HG02759 (cell line): ENCODE measurements around the gene A4GNT.
"Not testable (repeated sequence)": the region's sequence is repeated elsewhere in the genome, so short reads cannot be mapped to it uniquely, and the experiment has no call there.

Source experiments
- ATAC-seq: cut with Tn5 transposase; IDR thresholded peaks from one replicate; pipeline ENCODE4 v1.9.1; 2021; ENCODE audit warnings: mild to moderate bottlenecking, moderate library complexity; ENCODE audit not compliant: unreplicated experiment

Gene A4GNT

DNA sequence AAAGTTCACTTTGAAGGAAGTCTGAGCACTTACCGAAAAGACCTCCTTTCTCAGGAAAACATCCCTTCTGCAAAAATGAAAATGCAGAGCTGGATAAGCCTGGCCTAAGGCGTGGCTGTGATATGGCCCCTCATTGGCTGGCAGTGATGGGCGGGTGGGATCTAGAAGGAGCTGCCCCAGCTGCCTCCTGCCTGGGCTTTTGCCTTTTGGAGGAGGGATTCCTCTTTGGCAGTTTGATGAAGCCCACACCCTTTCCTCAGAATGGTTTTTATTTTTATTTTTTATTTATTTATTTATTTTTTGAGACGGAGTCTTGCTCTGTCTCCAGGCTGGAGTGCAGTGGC is 12.8 kb downstream of the A4GNT start:
- no peak for ATAC-seq

DNA sequence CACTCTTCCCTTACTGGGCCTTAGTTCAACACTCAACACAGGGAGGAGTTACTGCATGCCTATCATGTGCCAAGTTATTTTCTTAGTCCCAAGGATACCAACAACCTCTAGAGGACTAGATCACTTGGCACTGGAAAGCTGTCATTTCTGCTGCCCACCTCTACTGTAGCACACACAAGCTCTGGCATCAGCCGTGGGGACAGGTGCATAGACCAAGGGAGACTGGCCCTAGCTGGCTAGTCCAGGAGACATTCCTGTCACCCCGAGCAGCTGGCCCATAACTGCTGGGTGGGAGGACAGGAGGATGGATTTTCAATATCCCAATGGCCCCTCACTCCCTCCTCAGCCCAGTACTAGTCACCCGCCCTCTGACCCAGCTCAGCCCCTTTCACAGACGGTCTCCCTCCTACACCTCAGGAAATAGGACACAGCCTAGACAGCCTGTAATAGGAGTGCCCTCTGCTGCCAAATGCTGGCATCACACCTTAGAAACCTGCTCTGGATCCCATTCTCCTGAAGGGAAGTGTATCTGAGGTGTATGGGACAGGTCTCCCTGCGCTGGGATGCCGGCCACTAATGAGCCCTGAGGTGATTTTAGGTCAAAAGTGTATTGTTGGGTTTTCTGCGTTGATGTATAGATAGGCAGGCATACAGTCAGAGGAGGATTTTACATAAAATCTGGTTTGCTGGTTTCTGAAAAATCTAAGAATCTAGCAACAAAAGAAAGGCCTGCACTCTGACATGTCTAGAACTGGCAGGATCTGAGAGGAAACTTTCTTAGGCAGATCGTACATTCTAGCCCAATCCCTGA is 13.4 kb downstream of the A4GNT start:
- peak; percentile 69 for ATAC-seq

DNA sequence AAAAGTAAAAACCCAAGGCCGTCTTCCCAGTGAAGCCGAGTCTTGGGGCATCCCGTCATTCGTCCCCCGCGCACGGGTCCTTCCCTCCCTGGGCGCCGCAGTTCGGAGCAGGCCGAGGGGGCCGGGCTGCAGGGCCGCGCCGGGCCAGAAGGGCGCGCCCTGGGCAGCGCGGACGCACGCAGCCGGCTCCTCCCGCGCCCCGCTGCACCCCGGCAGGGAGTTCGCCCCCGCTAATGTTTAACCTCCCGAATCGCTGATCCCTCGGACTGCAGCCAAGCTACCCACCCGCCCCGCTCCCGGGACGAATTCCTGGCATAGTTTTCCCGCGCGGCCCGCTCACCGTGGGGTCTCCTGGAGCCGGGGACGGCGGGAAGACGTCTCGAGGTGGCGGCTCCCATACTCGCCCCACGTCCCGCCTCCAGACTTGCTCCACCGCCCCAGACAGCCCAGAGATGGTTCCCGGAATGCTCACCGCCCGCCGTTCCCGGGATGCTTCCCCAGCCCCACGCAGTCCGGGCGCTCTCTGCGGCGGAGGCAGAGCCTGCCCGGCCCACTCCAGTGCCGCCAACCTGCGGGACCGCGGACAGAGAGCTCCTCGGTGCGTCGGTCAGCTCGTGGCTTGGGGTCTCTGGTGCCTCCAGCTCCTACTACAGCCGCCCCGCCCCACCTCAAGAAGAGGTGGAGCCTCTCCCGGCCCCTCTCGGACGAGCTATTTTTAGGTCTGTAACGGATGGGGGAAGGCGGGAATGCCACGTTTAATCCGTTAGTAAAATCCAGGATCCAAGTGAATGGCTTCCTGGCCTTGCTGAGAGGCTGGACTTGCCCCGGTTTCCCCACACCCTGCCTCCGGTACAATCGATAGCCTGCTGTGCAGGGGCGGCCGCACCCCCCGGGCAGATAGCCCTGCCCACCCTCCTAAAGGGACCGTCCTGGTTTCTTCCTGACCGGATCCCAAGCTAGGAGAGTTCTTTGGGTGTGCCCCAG is 16.9 kb downstream of the A4GNT start, which contains the start of gene DZIP1L:
Gene DZIP1L, minus strand, starts transcription at position 621 of the 984 bp plus-strand sequence. CDS start 11,637 bp downstream, outside the sequence.
- peak; percentile 93 for ATAC-seq

DNA sequence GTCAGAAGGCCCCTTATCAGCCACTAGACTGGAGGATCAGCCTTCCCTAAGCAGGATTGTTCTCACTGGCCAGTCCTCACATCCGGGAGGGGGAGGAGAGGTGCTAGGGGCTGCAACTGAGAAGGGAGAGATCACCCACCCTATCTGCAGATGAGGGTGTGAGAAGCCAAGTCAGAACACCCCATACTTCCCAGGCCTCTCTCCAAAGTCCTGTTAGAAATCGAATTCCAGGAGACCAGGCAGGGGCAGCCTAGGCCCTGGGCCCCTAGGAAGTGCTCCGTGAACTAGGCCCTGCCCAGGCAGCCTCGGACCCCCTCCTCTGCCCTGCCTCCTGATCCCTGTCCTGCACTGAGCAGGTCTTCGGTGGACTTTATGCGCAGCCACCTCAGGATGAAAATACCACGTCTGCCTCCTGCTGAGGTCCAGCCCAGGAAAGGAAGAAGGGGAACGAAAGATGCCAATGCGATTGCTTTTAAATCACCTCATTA is 17.7 kb downstream of the A4GNT start:
- ATAC-seq = no peak

DNA sequence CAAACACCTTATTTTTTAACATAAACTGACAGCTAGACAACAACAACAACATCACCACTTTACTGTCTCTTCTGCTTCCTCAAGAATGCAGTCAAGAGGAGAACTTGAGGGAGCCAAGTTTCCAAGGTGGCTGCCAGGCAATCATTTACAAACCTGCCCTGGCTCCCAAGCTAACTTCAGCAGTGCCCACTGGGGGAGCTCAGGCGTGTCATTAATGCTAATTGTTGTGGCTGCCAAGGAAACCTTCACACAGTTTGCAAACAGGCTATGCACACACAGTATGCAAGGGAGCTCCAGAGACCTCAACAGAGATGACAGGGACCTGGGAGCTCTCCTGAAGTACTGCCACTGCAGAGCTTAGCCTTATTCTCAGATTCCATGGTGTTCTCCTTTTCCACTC is 18.9 kb downstream of the A4GNT start:
- no peak for ATAC-seq

DNA sequence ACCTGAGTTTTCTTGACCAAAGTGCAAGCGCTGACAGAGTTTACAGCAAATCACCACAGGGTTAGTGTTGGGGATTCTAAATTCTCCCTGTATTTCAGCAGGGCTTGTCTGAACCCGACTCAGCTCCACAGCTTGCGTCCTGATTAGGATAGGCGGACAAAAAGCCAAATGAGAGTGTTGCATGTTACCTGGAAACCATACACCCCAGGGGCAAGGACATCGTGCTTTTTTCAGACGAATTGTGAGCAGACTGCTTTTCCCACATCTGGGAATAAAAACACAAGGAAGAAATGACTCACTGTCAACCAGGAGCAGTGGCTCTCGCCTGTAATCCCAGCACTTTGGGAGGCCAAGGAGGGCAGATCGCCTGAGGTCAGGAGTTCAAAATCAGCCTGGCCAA is 19.8 kb downstream of the A4GNT start:
- no peak for ATAC-seq

DNA sequence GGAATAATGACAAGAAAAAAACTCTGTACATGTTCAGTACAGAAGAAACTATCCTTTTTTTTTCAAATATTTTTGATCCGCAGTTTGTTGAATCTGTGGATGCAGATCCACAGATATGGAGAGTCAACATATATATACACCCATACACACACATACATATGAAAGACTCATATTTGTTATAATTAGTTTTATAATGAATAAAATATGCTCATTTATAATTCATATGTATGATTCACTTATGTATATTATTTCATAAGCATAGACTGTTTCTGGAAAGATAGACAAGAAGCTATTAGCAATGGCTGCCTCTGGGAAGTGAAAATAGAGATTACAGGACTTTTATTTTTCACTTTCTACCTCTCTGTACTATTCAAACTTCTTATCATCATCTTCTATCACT is 26.6 kb downstream of the A4GNT start:
- no peak for ATAC-seq

DNA sequence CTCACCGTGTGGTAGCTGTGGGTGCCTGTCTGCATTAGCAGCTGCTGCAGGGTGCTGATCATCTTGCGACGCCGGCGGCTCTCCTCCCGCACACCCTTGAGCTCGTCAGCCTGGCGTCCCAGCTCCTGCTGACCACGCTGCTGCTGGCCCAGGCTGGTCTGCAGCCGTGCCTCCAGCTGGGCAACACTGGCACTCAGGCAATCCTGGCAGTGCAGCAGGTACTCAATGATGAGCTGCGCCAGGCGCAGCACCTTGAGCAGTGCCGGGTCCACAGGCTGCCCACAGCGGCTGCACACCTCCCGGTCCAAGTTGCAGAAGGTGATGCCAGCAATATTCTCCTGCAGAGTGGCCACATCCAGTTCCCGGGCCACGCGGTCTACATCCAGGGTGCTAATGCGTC is 28.7 kb downstream of the A4GNT start:
- ATAC-seq = no peak

DNA sequence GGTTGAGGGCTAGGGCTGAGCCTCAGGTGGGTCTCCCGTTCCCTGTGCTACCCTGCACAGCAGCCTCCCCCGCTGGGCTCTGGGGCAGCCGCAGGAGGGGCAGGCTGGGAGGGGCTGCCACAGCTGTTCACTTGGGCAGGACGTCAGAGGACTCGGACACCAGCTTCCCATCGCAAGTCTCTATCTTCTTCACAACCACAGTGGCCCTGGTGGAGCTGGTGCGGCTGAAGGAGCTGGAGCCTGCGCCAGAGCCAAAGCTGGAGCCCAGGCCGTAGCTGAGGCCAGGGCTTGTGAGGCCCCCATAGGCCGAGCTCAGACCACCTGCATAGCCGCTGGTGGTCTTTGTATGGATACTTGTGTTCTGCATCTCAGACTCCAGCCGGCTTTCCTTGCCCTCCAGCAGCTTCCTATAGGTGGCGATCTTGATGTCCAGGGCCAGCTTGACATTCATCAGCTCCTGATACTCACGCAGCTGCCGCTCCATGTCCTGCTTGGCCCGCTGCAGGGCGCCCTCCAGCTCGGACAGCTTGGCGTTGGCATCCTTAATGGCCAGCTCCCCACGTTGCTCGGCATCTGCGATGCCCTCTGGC is 30.7 kb downstream of the A4GNT start:
- ATAC-seq = not testable (repeated sequence)

DNA sequence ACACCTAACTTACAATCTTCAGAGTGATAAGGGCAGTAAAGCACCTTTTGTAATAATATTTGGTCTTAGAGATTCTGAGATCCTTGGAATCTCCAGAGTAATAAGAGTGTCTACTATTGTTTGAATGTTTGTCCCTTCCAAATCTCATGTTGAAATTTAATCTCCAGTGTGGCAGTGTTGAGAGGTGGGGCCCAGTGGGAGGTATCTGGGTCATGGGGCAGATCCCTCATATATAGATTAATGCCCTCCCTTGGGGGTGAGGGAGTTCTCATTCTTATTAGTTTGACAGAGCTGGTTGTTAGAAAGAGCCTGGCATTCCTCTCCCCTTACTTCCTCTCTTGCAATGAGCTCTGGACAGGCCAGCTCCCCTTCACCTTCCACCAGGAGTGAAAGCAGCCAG is 32.8 kb downstream of the A4GNT start:
- no peak for ATAC-seq

DNA sequence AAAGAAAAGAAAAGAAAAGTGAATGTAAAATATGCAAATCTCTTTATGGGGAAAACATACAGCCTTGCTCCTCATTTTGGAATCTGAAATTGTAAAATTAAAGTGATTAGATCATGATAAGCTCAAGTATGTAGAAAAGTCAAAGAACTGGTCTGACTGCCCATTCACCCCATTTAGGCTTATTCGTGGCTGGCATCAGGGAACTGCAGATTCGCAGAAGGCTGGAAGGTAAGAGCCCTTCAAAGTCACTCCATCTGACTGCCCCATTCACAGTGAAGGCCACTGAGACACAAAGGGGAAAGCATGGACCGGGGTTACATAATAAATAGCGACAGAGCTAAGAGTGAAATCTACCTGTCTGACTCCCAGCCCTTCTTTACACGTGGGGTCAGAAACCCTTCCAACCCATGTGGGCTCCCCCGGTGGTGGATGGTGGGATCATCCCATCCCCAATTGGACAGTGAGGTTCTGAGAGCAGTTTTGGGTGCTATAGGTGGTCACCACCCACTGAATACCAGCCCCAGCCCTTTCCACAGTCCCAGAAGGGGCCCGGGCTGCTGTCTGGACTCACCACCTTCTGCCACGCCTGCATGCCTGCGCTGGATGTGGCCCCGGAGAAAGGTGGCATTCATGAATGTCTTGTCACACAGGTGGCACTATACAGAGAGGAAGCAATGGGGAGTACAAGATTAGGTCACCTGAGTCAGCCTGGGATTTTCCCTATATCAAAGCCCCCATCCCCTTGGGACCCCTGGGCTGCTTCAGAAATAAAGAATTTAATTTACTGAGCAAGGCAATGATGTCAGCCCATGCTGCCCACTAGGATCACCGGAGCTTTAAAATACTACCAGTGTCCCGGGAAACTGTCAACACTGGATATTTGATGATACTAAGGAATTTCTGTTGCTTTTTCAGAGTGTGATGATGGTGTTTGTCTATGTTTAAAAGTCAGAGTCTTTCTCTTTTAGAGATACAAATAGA is 34.7 kb downstream of the A4GNT start:
- ATAC-seq = no peak

DNA sequence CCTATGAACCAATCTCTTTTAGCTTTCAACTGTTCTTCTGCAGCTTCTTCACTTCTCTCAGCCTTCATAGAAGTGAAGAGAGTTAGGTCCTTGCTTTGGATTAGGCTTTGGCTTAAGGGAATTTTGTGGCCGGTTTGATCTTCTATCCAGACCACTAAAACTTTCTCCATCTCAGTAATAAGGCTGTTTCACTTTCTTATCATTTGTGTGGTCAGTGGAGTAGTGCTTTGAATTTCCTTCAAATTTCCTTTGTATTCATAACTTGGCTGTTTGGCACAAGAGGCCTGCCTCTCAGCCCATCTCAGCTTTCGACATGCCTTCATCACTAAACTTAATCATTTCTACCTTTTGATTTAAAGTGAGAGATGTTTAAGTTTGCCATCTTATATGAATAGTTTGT is 38.5 kb downstream of the A4GNT start:
- no peak for ATAC-seq

DNA sequence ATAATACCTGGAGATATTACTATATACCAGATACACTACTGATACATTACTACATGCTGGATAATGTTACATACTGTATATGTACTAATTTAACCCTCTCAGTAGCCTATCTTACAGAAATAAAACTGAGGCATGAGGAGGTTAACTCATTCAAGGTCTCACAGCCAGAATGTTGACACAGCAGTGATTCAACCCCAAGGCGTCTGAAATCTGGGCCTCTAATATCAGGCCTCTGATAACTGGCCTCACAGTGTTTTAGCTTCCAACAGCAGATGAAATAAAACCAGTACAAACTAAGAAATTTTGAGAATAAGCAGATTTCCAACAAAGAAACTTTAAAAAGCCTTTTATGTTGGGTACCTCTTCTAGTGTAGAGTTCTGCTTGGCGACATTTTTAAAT is 40.2 kb downstream of the A4GNT start:
- ATAC-seq = no peak

DNA sequence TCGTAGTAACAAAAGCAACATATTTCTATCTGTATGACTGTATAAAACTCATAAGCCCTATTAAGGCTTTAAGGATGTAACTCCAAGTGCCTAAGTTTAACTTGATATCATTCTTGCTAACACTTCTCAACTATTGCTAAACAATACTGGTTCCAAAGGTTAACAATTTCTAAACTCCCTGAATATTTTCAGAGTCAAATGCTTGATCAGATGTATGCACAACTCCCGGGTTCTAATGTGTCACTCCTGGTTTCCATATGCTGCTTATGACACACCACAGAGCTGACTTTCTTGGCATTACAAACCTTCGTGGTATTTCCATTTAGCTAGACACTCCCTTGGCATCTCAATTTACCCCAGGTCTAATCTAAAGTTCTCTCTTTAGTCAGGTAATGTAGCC is 43.1 kb downstream of the A4GNT start:
- no peak for ATAC-seq

DNA sequence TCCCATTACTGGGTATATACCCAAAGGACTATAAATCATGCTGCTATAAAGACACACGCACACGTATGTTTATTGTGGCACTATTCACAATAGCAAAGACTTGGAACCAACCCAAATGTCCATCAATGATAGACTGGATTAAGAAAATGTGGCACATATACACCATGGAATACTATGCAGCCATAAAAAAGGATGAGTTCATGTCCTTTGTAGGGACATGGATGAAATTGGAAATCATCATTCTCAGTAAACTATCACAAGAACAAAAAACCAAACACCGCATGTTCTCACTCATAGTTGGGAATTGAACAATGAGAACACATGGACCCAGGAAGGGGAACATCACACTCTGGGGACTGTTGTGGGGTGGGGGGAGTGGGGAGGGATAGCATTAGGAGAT is 46.4 kb downstream of the A4GNT start:
- not testable (repeated sequence) for ATAC-seq

DNA sequence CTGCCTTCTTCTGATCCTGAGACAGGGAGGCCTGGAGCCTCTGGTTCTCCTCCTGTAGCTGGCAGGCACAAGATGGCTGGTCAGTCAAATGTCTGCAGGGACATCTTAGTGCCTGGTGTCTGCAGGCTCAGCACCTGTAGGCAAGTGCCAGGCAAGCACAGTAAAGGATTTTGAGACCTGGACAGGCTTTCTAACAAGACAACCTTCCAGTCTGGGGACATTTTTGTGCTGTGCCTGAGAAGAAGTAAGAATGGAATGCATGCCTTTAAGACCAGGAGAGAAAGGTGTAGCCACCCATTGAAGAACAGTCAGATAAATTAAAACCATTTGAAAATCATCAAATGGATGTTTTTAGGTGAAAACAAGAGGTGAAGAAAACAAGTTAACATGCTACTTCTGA is 48.0 kb downstream of the A4GNT start:
- no peak for ATAC-seq

DNA sequence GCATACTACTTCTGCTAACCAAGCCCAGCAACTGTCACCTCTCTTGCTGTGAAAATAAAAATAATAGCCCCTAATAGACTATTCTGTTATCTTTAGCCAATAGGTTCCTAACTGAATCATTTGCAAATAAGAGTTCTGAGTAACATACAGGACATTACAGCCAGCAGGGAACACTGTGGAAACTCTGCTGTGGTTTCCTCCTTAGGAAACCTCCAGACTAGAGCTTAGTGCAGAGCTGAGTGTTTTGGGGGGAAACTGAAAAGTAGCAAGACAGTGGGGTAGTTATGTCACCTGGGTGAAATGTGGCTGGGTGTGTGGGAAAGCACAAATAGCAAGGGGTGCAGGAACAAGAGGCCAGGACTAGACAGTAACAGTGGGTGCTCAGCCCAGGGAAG is 49.2 kb downstream of the A4GNT start:
- ATAC-seq = no peak

DNA sequence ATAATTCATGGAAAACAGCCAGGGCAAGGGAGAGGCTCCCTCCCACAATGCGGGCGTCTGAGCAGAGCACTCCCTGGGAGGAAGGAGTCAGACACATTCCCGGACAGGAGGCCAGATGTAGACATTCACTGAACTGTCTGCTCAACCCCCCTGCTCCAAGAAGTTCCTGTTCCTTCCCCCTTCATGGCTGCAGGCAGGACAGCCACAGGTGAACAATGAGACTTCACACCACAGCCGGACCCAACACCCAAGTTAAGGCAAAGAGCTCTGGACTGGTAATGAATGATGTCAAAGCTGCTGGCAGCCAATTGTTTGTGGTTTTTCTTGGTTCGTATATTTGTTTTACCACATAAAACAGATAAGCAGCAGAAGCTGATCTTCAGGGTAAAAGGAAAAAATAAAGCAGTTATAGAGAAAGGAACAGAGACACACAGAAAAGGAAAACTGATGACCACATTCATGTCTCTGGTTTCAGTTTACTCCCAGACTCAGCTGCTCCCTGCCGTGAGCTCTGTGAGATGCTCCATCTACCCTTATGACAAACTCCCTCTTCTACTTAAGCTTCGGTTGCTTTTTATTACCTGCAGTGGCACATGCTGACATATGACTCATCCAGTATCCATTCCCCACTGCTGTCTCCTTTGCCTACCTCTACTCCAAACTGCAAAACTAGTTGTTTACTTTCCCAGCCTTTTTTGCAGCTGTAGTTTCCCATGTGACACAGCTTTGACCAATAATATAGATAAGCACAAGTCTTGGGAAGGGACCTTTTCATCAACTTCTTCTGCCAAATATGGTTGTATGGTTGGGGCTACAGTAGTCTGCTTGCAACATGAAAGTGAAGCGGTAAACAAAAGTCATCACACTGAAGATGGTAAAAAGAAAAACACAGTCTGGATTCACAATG is 49.9 kb downstream of the A4GNT start:
- ATAC-seq = no peak
